Heart left ventricle (tissue), 16 donors: Measurements from ENCODE around the gene VPS26B. TPM values are rescaled to one million over a fixed set of nuclear protein-coding genes. Genes with fewer than 3 reads are reported as not detected.

Experiments used
- ATAC-seq, 4 donors: fragments of 200-7000 bp; cut with Tn5 transposase; one replicate each; pipeline ENCODE4 v1.9.1; 2020 to 2022; ENCODE audit warnings: moderate library complexity in 4 of 4, mild to moderate bottlenecking in 3 of 4, moderate number of reproducible peaks in 1 of 4
- DNase-seq, 5 donors: peaks; one replicate each; pipeline ENCODE4 v3.0.0-alpha.2; 2020
- H3K27ac ChIP-seq, 12 donors: fragments of 200-600 bp; sonication (generic) in 4 of 12; one replicate each; pipeline versions ENCODE4 v1.5.0 to v1.8.0; 2016 to 2022; ENCODE audit warnings: mild to moderate bottlenecking in 2 of 12
- H3K27me3 ChIP-seq, 9 donors: fragments of 200-600 bp; sonication (generic) in 2 of 9; one replicate each; pipeline versions ENCODE4 v1.5.1 to v1.8.0; 2016 to 2022; ENCODE audit warnings: mild to moderate bottlenecking in 3 of 9
- H3K36me3 ChIP-seq, 9 donors: fragments of 200-600 bp; sonication (generic) in 2 of 9; one replicate each; pipeline versions ENCODE4 v1.5.0 to v1.8.0; 2018 to 2022; ENCODE audit warnings: mild to moderate bottlenecking in 2 of 9
- H3K4me1 ChIP-seq, 12 donors: fragments of 200-600 bp; sonication (generic) in 4 of 12; one replicate each; pipeline versions ENCODE4 v1.5.0 to v1.8.0; 2016 to 2022; ENCODE audit warnings: mild to moderate bottlenecking in 3 of 12
- H3K4me3 ChIP-seq, 12 donors: fragments of 200-600 bp; sonication (generic) in 4 of 12; one replicate each; pipeline versions ENCODE4 v1.5.0 to v1.8.0; 2017 to 2022; ENCODE audit warnings: mild to moderate bottlenecking in 9 of 12, moderate library complexity in 4 of 12
- H3K9me3 ChIP-seq, 12 donors: fragments of 200-600 bp; sonication (generic) in 4 of 12; one replicate each; pipeline versions ENCODE4 v1.5.0 to v1.8.0; 2016 to 2022; ENCODE audit warnings: mild to moderate bottlenecking in 1 of 12
- POLR2A ChIP-seq, 2 donors: fragments of 450-650 bp; IDR thresholded peaks; one replicate each; pipeline ENCODE4 v1.6.1; 2017; ENCODE audit warnings: antibody characterized with exemption in 2 of 2, mild to moderate bottlenecking in 2 of 2, moderate library complexity in 2 of 2
- WGBS, 4 donors: extraction: QIAGEN DNeasy Blood & Tissue Kit in 2 of 4; methylation state at CpG; one replicate each; pipeline versions ENCODE4 v1.1.5 to v1.1.7; 2013 to 2018; 5-methylcytosine and 5-hydroxymethylcytosine counted together
- intact Hi-C, 10 donors: fragments of 100-400 bp; cut with DNase I; formaldehyde crosslinking; loops; one replicate each; pipeline versions ENCODE4 v1.11.1 to v1.14.2; 2022
- polyA plus RNA-seq, 2 donors: library from polyadenylated mRNA; stranded (reverse); fragments of 200-250 nt; gene quantifications; one replicate each; pipeline ENCODE4 v1.2.3, GENCODE V29; 2013
- total RNA-seq, 9 donors: library from RNA; depleted of rRNA in 2 of 9; stranded (reverse); fragments of >200 nt in 2 of 9; fragmentation: NEBNext Ultra II Directional in 3 of 9; extraction: Animal tissue kit (Norgen Biotek cat#: 25700) in 3 of 9; gene quantifications; one replicate each; pipeline versions ENCODE4 v1.1.0 to v1.2.4, GENCODE V29; 2016 to 2023
- TF ChIP-seq, protein P1 (sequence below), 12 donors: fragments of 200-600 bp; sonication (generic) in 4 of 12; IDR thresholded peaks; one replicate each; pipeline versions ENCODE4 v1.5.0 to v1.8.0; 2018 to 2022; ENCODE audit warnings: antibody characterized with exemption in 12 of 12, mild to moderate bottlenecking in 5 of 12
- donor health status: ischemic (EF 13 %, LVEDD 7.1; RV severe dilation, severe dysfunction).
- donor health status: healthy with polysubstance abuse.
- donor health status: DM: no; HTN: yes; CAD: no.
- donor health status: DM: no; HTN: no; CAD: no.
- donor health status: ischemic (EF 25% LVEDD 6.9; RV normal size, moderate dysfunction).
- donor health status: ischemic (EF 25% LVEDD 5.7; RV mildly dilated, moderate dysfunction).
- donor health status: healthy.
- donor health status: DM: yes; HTN: yes; CAD: no.
- donor health status: ischemic (EF 35%, LVEDD 5.7; RV mildly dilated, moderate dysfunction).
- donor health status: nonischemic (EF 11% LVEDD 7.7; RV severe dilation, severe dysfunction).
- donor health status: DM: yes; HTN: yes; CAD: no.
- donor health status: PGD.
- donor health status: ischemic (EF 29% LVEDD 5.4; RV normal size, mild dysfunction).
- donor health status: nonischemic (EF 23%, LVEDD 6.1; RV moderate dilation, normal function).

Gene VPS26B
- total and polyA plus RNA-seq, 11 donors: 19.6 to 49.6 (median 37.7) TPM

DNA sequence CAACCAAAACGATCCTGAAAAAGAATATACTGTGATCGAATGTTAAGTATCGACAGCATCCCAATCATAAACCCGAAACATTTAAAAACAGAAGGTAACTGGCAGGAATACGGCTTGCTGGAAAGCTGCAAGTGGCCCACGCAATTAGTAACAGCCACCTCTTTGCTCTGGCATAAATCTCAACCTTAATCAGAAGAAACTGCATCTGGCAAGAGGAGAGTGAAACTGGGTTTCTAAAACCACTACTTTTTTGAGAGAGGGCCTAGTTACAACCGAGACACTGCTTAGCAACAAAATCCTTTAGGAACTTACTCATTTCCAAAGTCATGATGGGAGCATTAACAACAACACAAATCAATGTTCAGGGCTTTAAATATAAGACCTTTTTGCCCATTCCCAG lies 8.6 kb upstream of the VPS26B start:
- ATAC-seq (no peak), DNase-seq (no peak)
- Histone ChIP-seq H3K9me3 (no peaks in the 10 kb centered on the region), H3K27ac (no peak overlapping the region), H3K27me3 (no peaks in the 10 kb centered on the region), H3K4me1 (no peaks in the 10 kb centered on the region), H3K4me3 (no peak overlapping the region), H3K36me3 (peaks cover 0 to 68% (median 50%) of the 10 kb centered on the region in 9 donors)
- intact Hi-C loops: no loop called here
- 91 to 95% (median 94%) methylated on average over 7 of the region's 7 CpGs for WGBS, 4 donors
- TF ChIP-seq, protein P1, sequence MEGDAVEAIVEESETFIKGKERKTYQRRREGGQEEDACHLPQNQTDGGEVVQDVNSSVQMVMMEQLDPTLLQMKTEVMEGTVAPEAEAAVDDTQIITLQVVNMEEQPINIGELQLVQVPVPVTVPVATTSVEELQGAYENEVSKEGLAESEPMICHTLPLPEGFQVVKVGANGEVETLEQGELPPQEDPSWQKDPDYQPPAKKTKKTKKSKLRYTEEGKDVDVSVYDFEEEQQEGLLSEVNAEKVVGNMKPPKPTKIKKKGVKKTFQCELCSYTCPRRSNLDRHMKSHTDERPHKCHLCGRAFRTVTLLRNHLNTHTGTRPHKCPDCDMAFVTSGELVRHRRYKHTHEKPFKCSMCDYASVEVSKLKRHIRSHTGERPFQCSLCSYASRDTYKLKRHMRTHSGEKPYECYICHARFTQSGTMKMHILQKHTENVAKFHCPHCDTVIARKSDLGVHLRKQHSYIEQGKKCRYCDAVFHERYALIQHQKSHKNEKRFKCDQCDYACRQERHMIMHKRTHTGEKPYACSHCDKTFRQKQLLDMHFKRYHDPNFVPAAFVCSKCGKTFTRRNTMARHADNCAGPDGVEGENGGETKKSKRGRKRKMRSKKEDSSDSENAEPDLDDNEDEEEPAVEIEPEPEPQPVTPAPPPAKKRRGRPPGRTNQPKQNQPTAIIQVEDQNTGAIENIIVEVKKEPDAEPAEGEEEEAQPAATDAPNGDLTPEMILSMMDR (IDR thresholded peaks at IDR 0.05): no peak

DNA sequence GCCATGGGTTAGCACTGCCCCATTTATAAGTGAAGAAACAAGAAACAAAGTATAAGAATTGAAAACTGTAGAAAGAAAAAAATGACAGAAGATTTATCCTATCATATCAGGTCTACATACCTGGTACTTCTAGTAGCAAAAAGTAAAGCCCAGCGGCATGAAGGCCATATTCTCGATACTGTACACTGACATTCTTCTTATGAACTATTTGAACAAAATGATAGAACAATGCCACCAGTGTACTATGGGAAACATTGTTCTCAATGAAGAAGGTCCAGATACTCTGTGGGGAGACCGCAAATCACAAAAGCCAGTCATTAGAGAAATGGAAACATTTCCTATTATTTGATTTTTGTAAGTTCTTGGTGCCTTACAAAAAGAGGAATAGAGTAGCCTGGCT lies 7.7 kb upstream of the VPS26B start:
- TF ChIP-seq, protein P1 (IDR thresholded peaks at IDR 0.05): no peak
- no peak for TF ChIP-seq POLR2A (IDR thresholded peaks at IDR 0.05)
- H3K9me3 ChIP-seq: no peaks in the 10 kb centered on the region
- H3K36me3 ChIP-seq: peaks cover 0 to 63% (median 41%) of the 10 kb centered on the region in 9 donors
- intact Hi-C loops: no loop called here
- no peak overlapping the region for H3K27ac ChIP-seq
- no peaks in the 10 kb centered on the region for H3K27me3 ChIP-seq
- no peaks in the 10 kb centered on the region for H3K4me1 ChIP-seq
- DNase-seq (no peak), ATAC-seq (no peak)
- H3K4me3 ChIP-seq: no peak overlapping the region
- 91 to 96% (median 94%) methylated on average over 3 of the region's 3 CpGs for WGBS, 4 donors

DNA sequence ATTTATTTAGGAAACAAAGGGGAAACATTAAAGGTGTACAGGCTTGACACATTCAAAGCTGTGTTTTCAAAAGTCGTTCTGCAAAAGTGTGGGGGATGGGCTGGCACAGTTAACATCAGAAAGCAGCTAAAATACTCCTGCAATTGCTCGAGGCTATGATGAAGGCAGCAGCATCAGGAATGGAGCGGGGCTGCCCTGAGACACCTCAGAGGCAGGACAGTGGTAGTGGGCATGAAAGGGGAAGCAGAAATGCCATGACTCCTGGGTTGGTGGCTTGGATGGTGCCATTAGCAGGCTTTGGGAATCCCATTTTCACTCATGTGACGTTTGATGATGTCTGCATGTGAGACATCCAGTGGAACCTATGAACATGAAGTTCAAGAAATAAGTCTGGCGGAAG lies 1.4 kb upstream of the VPS26B start:
- Histone ChIP-seq H3K27me3 (no peaks in the 10 kb centered on the region), H3K4me3 (peak overlapping the region; percentile 64 to 95 (median 78)), H3K9me3 (no peaks in the 10 kb centered on the region), H3K27ac (peak overlapping the region in 1 of 12 donors; percentile 92), H3K36me3 (peaks cover 0 to 27% (median 22%) of the 10 kb centered on the region in 9 donors), H3K4me1 (peaks cover 4 to 42% (median 31%) of the 10 kb centered on the region in 12 donors)
- WGBS, 4 donors: 6 to 13% (median 9%) methylated on average over 5 of the region's 5 CpGs
- TF ChIP-seq, protein P1 (IDR thresholded peaks at IDR 0.05): no peak
- TF ChIP-seq POLR2A (IDR thresholded peaks at IDR 0.05): no peak
- no peak for ATAC-seq
- intact Hi-C loops: loop anchor here in 3 of 10 donors (5.0 to 10.0 kb wide), 3 partner anchors 171 to 268 kb away; partner anchors contain the start of gene IGSF9B (in 1 of the 3)
- no peak for DNase-seq

DNA sequence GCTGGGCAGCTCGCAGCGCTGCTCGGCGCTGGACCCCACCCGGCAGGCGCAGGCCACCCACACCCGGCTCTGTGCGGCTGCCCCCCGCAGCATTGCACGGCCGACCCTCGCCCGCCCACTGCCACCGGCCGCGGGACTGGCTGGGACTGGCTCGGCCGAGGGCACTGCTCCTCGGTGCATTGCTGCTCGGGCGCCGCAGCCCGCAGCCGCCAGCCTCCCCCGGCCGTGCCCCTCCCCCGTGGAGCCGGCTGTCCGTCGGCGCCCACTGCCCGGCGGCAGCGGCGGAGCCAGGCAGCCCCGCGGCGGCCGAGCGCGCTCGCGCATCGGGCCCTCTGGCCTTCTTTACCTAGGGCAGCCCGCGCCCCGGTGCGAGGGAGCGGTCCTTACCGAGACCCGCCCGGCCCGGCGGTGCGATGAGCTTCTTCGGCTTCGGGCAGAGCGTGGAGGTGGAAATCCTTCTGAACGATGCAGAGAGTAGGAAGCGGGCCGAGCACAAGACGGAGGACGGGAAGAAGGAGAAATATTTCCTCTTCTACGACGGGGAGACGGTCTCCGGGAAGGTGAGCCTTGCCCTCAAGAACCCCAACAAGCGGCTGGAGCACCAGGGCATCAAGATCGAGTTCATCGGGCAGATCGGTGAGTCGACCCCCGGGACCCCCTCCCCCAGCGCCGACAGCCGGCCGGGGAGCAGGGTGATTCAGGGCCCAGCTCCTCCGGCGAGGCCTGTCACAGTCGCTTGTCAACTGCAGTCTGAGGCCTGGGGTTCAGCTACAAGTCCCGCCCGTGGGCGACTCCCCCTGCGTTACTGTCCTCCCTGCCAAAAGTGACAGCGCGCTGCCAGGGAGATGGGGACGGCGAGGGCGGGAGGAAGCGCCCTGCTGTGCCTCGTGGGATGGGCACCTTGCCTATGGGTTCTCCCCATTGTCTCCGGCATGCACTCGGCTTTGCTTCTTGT lies 516 bp downstream of the VPS26B start:
- no peaks in the 10 kb centered on the region for H3K27me3 ChIP-seq
- ATAC-seq: peak; percentile 28 to 68 (median 60)

More for the DNA sequence above, 516 bp downstream of the VPS26B start:
- intact Hi-C loops: loop anchor here in 3 of 10 donors (1.0 to 10.0 kb wide), 5 partner anchors 28 to 270 kb away; partner anchors contain the start of genes ACAD8 (in 3 of the 3), THYN1 (in 3 of the 3) and IGSF9B (in 1 of the 3)
- WGBS, 4 donors: 0 to 3% (median 1%) methylated on average over 6 to 93 of the region's 93 CpGs
- H3K27ac ChIP-seq: peak overlapping the region; percentile 90 to 98 (median 94)
- TF ChIP-seq, protein P1 (IDR thresholded peaks at IDR 0.05): no peak
- TF ChIP-seq POLR2A (IDR thresholded peaks at IDR 0.05): peak in 1 of 2 donors; percentile 74
- peaks cover 0 to 10% (median 6%) of the 10 kb centered on the region in 9 donors for H3K36me3 ChIP-seq
- peak overlapping the region; percentile 64 to 95 (median 78) for H3K4me3 ChIP-seq
- H3K4me1 ChIP-seq: peaks cover 4 to 56% (median 44%) of the 10 kb centered on the region in 12 donors
- peak; percentile 75 to 83 (median 82) for DNase-seq
- no peaks in the 10 kb centered on the region for H3K9me3 ChIP-seq
